Upper lobe of right lung (tissue), 1 donor: ENCODE measurements around the gene LONRF3. TPM values are rescaled to one million over a fixed set of nuclear protein-coding genes. Genes with fewer than 3 reads are reported as not detected.
"Not testable (repeated sequence)": the region's sequence is repeated elsewhere in the genome, so short reads cannot be mapped to it uniquely, and the experiment has no call there.

ENCODE experiments used
- ATAC-seq: fragments of 200-7000 bp; cut with Tn5 transposase; one replicate; pipeline ENCODE4 v1.9.1; 2020; ENCODE audit warnings: mild to moderate bottlenecking, moderate library complexity
- DNase-seq: peaks from one replicate; pipeline ENCODE4 v3.0.0-alpha.2; 2020
- H3K27ac ChIP-seq: fragments of 200-600 bp; one replicate; pipeline ENCODE4 v1.8.0; 2022
- H3K27me3 ChIP-seq: fragments of 200-600 bp; one replicate; pipeline ENCODE4 v1.8.0; 2022; ENCODE audit warnings: mild to moderate bottlenecking
- H3K36me3 ChIP-seq: fragments of 200-600 bp; one replicate; pipeline ENCODE4 v1.8.0; 2022
- H3K4me1 ChIP-seq: fragments of 200-600 bp; one replicate; pipeline ENCODE4 v1.8.0; 2022
- H3K4me3 ChIP-seq: fragments of 200-600 bp; one replicate; pipeline ENCODE4 v1.8.0; 2022; ENCODE audit warnings: mild to moderate bottlenecking
- H3K9me3 ChIP-seq: fragments of 200-600 bp; one replicate; pipeline ENCODE4 v1.8.0; 2022
- intact Hi-C: fragments of 100-400 bp; cut with DNase I; formaldehyde crosslinking; loops from one replicate; pipeline ENCODE4 v1.11.0; 2022
- total RNA-seq: library from RNA; stranded (reverse); fragmentation: NEBNext Ultra II Directional; extraction: Animal tissue kit (Norgen Biotek cat#: 25700); gene quantifications from one replicate; pipeline ENCODE4 v1.2.1, GENCODE V29; 2021
- TF ChIP-seq, protein P1 (sequence below): fragments of 200-600 bp; IDR thresholded peaks from one replicate; pipeline ENCODE4 v1.8.0; 2022; ENCODE audit warnings: antibody characterized with exemption
- donor health status: DM: no; HTN: yes; CAD: no; lungs with severe emphysema.

The LONRF3 gene
- total RNA-seq, 1 donor from 2014 or later = 24.4 TPM

DNA sequence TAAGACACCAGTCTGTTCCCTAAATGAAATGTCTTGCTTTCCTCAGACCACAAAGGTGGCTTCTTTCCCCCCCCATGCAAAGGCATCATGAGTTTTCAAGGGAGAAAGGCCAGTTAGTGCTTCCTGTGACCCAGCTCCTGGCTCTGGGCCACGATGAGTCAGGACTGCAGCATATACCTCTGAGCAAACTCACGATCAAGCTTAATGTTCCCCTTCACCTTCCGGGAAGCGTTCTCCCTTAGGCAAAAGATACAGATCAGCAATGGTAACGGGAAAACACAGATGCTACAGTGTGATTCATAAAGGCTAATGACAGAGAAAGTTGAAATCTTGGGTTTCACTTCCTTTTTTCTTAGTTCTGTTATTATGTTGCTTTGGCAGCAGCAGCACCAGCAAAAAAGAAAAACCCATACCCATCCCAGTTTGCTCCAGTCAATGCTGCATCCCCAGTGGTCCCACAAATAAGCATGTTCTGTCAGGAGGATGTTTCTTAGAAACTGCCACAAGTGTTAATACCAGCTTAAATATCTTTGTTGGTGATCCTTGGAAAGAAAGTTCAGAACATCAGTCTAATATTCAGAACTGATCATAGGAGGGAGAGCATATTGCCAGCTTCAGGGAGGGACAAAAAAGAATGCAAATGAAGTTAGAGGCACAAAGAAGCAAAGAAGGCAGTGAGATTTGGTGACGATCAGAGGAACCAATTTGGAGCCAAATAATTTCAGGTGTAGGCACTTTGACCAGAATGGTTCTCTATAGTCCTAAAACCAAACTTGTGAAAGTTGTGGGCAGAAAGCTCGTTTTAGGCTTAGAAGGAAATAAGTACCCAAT lies 41.2 kb downstream of the LONRF3 start:
- H3K4me3 ChIP-seq = no peak overlapping the region
- TF ChIP-seq, protein P1, sequence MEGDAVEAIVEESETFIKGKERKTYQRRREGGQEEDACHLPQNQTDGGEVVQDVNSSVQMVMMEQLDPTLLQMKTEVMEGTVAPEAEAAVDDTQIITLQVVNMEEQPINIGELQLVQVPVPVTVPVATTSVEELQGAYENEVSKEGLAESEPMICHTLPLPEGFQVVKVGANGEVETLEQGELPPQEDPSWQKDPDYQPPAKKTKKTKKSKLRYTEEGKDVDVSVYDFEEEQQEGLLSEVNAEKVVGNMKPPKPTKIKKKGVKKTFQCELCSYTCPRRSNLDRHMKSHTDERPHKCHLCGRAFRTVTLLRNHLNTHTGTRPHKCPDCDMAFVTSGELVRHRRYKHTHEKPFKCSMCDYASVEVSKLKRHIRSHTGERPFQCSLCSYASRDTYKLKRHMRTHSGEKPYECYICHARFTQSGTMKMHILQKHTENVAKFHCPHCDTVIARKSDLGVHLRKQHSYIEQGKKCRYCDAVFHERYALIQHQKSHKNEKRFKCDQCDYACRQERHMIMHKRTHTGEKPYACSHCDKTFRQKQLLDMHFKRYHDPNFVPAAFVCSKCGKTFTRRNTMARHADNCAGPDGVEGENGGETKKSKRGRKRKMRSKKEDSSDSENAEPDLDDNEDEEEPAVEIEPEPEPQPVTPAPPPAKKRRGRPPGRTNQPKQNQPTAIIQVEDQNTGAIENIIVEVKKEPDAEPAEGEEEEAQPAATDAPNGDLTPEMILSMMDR = no peak
- no peaks in the 10 kb centered on the region for H3K4me1 ChIP-seq
- no peaks in the 10 kb centered on the region for H3K9me3 ChIP-seq
- DNase-seq (peak; percentile 67), ATAC-seq (peak; percentile 78)
- no peak overlapping the region for H3K27ac ChIP-seq
- H3K36me3 ChIP-seq = peaks cover 41% of the 10 kb centered on the region
- H3K27me3 ChIP-seq = no peaks in the 10 kb centered on the region
- intact Hi-C loops = no loop called here

DNA sequence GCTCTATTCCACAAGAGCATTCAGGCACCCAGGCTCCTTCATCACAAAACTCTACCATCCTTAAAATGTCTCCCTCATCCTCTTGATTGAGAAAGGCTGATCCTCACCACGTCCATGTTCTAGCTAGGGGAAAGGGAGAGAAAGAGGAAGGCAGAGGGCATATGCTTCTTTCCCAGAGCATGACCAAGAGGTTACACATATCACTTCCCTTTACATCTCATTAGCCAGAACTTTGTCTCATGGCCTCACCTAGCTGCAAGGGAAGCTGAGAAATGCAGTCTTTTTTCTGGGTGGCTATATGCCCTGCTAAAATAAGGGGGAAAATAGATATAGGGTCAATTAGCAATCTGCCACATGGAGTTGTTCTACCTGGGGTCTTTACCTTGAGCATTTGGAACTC lies 42.7 kb downstream of the LONRF3 start:
- ATAC-seq (peak; percentile 21), DNase-seq (no peak)
- TF ChIP-seq, protein P1 = no peak
- intact Hi-C loops = no loop called here
- Histone ChIP-seq H3K27me3 (no peaks in the 10 kb centered on the region), H3K27ac (no peak overlapping the region), H3K9me3 (no peaks in the 10 kb centered on the region), H3K4me1 (no peaks in the 10 kb centered on the region), H3K4me3 (no peak overlapping the region), H3K36me3 (peaks cover 34% of the 10 kb centered on the region)

DNA sequence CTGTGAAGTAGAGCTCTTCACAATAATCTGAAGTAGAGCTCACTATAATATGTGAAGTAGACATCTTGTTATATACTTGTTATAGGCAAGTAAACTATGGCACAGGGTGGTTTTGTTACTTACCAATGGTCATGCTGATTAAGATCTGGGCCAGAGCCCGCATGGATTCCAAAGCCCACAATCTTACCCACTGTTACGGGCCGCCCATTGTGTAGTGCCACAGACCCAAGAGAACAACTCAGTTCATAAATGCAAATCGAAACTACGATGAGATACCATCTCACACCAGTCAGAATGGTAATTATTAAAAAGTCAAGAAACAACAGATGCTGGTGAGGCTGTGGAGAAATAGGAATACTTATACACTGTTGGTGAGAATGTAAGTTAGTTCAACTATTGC lies 51.5 kb downstream of the LONRF3 start:
- no peak for DNase-seq
- Histone ChIP-seq H3K9me3 (no peaks in the 10 kb centered on the region), H3K36me3 (no peaks in the 10 kb centered on the region), H3K27ac (no peak overlapping the region), H3K4me3 (no peak overlapping the region), H3K27me3 (no peaks in the 10 kb centered on the region), H3K4me1 (no peaks in the 10 kb centered on the region)
- no peak for ATAC-seq
- TF ChIP-seq, protein P1 = no peak
- intact Hi-C loops = no loop called here

DNA sequence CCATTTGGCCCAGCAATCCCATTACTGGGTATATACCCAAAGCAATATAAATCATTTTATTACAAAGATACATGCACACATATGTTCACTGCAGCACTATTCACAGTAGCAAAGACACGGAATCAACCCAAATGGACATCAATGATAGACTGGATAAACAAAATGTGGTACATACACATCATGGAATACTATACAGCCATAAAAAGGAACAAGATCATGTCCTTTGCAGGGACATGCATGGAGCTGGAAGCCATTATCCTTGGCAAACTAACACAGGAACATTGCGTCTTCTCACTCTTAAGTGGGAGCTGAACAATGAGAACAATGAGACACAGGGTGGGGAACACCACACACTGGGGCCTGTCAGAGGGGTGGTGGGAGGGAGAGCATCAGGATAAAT lies 51.9 kb downstream of the LONRF3 start:
- ATAC-seq, intact Hi-C loops, H3K4me3 ChIP-seq: not testable (repeated sequence)

DNA sequence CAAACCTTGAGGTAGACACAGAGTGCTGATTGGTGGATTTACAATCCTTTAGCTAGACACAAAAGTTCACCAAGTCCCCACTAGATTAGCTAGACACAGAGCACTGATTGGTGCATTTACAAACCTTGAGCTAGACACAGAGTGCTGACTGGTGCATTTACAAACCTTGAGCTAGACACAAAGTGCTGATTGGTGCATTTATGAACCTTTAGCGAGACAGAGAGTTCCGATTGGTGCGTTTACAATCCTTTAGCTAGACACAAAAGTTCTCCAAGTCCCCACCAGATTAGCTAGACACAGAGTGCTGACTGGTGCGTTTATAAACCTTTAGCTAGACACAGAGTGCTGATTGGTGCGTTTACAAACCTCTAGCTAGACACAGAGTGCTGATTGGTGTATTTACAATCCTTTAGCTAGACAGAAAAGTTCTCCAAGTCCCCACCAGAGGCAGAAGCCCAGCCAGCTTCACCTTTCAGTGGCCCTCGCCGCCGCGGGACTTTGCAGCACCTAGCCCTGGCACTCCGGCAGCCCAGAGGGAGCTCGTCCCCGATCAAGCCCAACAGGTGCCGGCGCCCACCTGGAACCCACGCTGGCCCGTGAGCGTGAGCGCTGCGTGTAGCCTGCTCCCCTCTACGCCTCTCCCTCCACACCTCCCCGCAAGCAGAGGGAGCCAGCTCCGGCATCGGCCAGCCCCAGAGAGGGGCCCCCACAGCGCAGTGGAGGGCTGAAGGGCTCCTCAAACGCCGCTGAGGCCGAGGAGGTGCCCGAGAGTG lies 53.7 kb downstream of the LONRF3 start:
- intact Hi-C loops, H3K36me3 ChIP-seq, H3K27ac ChIP-seq, H3K4me1 ChIP-seq, H3K9me3 ChIP-seq, DNase-seq, H3K27me3 ChIP-seq, ATAC-seq, H3K4me3 ChIP-seq: not testable (repeated sequence)

More for the DNA sequence above, 51.9 kb downstream of the LONRF3 start:
- DNase-seq, H3K27ac ChIP-seq, H3K27me3 ChIP-seq, H3K9me3 ChIP-seq, H3K36me3 ChIP-seq, H3K4me1 ChIP-seq: not testable (repeated sequence)

DNA sequence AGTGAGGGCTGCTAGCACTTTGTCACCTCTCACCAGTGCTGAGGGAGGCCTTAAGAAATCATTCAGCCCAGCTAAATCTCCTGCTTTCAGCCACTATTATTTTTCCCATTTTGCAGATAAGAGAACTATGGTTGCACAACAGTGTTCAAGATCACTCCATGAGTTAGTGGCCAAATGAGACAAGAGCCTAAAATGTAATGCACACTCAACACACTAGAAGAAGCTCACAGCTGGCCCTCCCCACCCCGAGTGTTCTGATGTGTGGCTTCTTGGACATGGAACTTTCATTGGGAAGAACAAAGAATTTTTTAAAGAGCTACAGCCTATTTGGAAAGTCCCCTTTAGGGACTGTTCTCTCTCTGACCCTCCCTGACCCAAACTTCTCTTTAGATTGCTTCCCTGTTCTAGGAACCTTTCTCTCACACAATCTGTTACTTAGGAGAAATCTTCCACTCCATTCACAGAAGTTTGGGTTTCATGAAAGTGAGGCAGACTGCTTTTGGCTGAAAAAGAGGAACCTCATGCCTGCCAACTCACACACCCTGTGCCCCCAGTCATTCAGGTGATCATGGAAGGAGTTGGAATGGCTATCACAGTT lies 54.4 kb downstream of the LONRF3 start:
- H3K27ac ChIP-seq = no peak overlapping the region
- H3K4me1 ChIP-seq = no peaks in the 10 kb centered on the region
- no peaks in the 10 kb centered on the region for H3K27me3 ChIP-seq
- no peak for ATAC-seq
- TF ChIP-seq, protein P1 = no peak
- DNase-seq = no peak
- H3K4me3 ChIP-seq = no peak overlapping the region
- no peaks in the 10 kb centered on the region for H3K9me3 ChIP-seq
- H3K36me3 ChIP-seq = no peaks in the 10 kb centered on the region
- intact Hi-C loops = no loop called here

DNA sequence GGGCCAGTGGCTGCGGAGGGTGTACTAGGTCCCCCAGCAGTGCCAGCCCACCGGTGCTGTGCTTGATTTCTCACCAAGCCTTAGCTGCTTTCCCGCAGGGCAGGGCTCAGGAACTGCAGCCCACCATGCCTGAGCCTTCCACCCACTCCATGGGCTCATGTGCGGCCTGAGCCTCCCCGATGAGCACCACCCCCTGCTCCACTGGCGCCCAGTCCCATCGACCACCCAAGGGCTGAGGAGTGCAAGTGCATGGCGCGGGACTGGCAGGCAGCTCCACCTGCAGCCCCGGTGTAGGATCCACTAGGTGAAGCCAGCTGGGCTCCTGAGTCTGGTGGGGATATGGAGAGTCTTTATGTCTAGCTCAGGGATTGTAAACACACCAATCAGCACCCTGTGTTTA lies 55.2 kb downstream of the LONRF3 start:
- H3K27ac ChIP-seq, H3K9me3 ChIP-seq, H3K36me3 ChIP-seq, ATAC-seq, H3K4me3 ChIP-seq, H3K4me1 ChIP-seq, intact Hi-C loops, DNase-seq, H3K27me3 ChIP-seq: not testable (repeated sequence)
